Limb (tissue), 2 donors: ENCODE measurements around the gene LRFN3.
"Not testable (repeated sequence)": the region's sequence is repeated elsewhere in the genome, so short reads cannot be mapped to it uniquely, and the experiment has no call there.

ENCODE experiments used
- DNase-seq, 2 donors: peaks; one replicate each; pipeline ENCODE4 v3.0.0-alpha.2; 2016; ENCODE audit errors: extremely low spot score in 2 of 2

LRFN3 gene

GRCh38 chr19:35935911-35936737 is at the start of gene LRFN3:
LRFN3 (plus strand) TSS chr19:35936374; CDS start chr19:35939426, 3,052 bp downstream.
- DNase-seq, result peak; percentile 78 to 87

- no peak for DNase-seq
Measured at GRCh38 chr19:35887197-35887596, 49.0 kb upstream of the LRFN3 start.

- DNase-seq, result no peak
Measured at GRCh38 chr19:35888398-35888797, 47.8 kb upstream of the LRFN3 start.

- DNase-seq, result no peak
Measured at GRCh38 chr19:35889370-35890112, 46.6 kb upstream of the LRFN3 start.

- DNase-seq, result no peak
Measured at GRCh38 chr19:35890113-35890650, 46.0 kb upstream of the LRFN3 start.

- DNase-seq, result not testable (repeated sequence)
Measured at GRCh38 chr19:35891819-35892218, 44.4 kb upstream of the LRFN3 start.

- no peak for DNase-seq
Measured at GRCh38 chr19:35894342-35894741, 41.8 kb upstream of the LRFN3 start.

GRCh38 chr19:35895911-35896642 is 40.1 kb upstream of the LRFN3 start:
- DNase-seq, result no peak

- no peak for DNase-seq
Measured at GRCh38 chr19:35896643-35897040, 39.5 kb upstream of the LRFN3 start.

- DNase-seq, result no peak
Measured at GRCh38 chr19:35897706-35898451, 38.3 kb upstream of the LRFN3 start.

GRCh38 chr19:35898499-35898809 is 37.7 kb upstream of the LRFN3 start:
- no peak for DNase-seq

GRCh38 chr19:35899547-35900214 is 36.5 kb upstream of the LRFN3 start:
- DNase-seq, result peak; percentile 81 to 85

- DNase-seq, result no peak
Measured at GRCh38 chr19:35901055-35901644, 35.0 kb upstream of the LRFN3 start.

GRCh38 chr19:35901854-35902661 is 34.1 kb upstream of the LRFN3 start, which contains the start of gene HCST:
HCST (plus strand) TSS chr19:35902529; CDS start chr19:35902594, 65 bp downstream.
- no peak for DNase-seq

GRCh38 chr19:35902870-35903475 is 33.2 kb upstream of the LRFN3 start:
- DNase-seq, result no peak

GRCh38 chr19:35903550-35904179 is 32.5 kb upstream of the LRFN3 start:
- peak in 1 of 2 donors; percentile 63 for DNase-seq

GRCh38 chr19:35904311-35905068 is 31.7 kb upstream of the LRFN3 start:
- no peak for DNase-seq
